Activated naive CD4-positive, alpha-beta T cell treated with anti-CD3 and anti-CD28 coated beads, Interleukin-2, amount 10 ng/mL, durations not matched to agents 7 days and 5 days (primary cell): ENCODE data around the gene INKA1.
"Not testable (repeated sequence)": the region's sequence is repeated elsewhere in the genome, so short reads cannot be mapped to it uniquely, and the experiment has no call there.

Experiments used
- CTCF ChIA-PET: fragments of 350-600 bp; sonication (Branson Sonifier 250); formaldehyde crosslinking; loops from one replicate; lab custom pipeline; 2021; ENCODE audit warnings: antibody characterized with exemption; lab: Charles Lee
- DNase-seq: peaks from one replicate; pipeline ENCODE4 v3.0.0-alpha.2; 2020
- H3K27ac Mint-ChIP-seq: one replicate; pipeline ENCODE4 v1.8.0; 2021; ENCODE audit warnings: mild to moderate bottlenecking, moderate library complexity, mixed read lengths
- H3K27me3 Mint-ChIP-seq: one replicate; pipeline ENCODE4 v1.8.0; 2021; ENCODE audit warnings: mild to moderate bottlenecking, mixed read lengths
- H3K36me3 Mint-ChIP-seq: one replicate; pipeline ENCODE4 v1.8.0; 2021; ENCODE audit warnings: mixed read lengths
- H3K4me1 Mint-ChIP-seq: one replicate; pipeline ENCODE4 v1.8.0; 2021; ENCODE audit warnings: mixed read lengths
- H3K4me3 Mint-ChIP-seq: one replicate; pipeline ENCODE4 v1.8.0; 2021; ENCODE audit warnings: mild to moderate bottlenecking, moderate library complexity, mixed read lengths
- H3K9me3 Mint-ChIP-seq: one replicate; pipeline ENCODE4 v1.8.0; 2021; ENCODE audit warnings: mixed read lengths

Gene INKA1

GRCh38 chr3:49807431-49808114, 4.5 kb downstream of the INKA1 start:
- no peak for DNase-seq
- peaks cover 24% of the 10 kb centered on the region for H3K27me3 Mint-ChIP-seq
- CTCF ChIA-PET, result interaction anchor here (15.9 kb wide), 1 partner anchor 29 kb away, joined by 225 read pairs; no protein-coding TSS in a partner anchor
- no peaks in the 10 kb centered on the region for H3K9me3 Mint-ChIP-seq
- peak overlapping the region; percentile 55 for H3K27ac Mint-ChIP-seq
- no peak overlapping the region for H3K4me3 Mint-ChIP-seq
- peaks cover 38% of the 10 kb centered on the region for H3K36me3 Mint-ChIP-seq
- H3K4me1 Mint-ChIP-seq, result peaks cover 55% of the 10 kb centered on the region

DNA sequence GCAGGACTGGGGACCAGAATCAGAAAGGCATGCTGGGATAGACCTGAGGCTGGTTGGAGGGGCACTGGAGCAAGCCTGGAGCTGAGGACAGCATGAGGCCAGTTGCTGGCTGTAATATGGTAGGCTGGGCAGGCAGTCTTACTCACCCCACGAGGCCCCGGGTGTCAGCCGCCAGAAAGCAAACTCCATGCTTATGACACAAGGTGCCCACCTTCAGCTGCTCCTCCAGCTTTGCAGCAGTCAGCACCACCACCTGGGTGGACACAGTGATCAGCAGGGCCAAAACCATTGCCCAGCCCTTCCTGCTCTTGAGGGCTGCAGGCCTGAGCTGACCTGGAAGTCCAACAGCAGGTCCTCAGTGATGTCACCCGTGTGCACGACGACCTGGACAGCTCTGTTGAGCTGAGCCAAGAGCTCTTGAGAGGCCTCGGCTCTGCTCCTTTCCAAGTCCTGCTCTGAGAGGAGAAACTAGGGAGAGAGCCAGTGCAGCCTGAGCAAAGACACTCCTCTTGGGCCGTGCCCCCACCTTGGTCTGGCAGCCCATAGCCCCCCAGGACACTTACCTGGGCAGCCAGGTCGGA, 9.9 kb downstream of the INKA1 start:
- Mint-ChIP-seq H3K4me1 (peaks cover 37% of the 10 kb centered on the region), H3K4me3 (peak overlapping the region; percentile 99), H3K27me3 (no peaks in the 10 kb centered on the region), H3K27ac (peak overlapping the region; percentile 96), H3K9me3 (no peaks in the 10 kb centered on the region), H3K36me3 (peaks cover 36% of the 10 kb centered on the region)
- CTCF ChIA-PET, result interaction anchor here (0.7 to 15.9 kb wide), 3 partner anchors 10 to 24 kb away, joined by 3 to 225 read pairs (median 25); partner anchors contain the start of genes CDHR4 and INKA1
- DNase-seq, result no peak

DNA sequence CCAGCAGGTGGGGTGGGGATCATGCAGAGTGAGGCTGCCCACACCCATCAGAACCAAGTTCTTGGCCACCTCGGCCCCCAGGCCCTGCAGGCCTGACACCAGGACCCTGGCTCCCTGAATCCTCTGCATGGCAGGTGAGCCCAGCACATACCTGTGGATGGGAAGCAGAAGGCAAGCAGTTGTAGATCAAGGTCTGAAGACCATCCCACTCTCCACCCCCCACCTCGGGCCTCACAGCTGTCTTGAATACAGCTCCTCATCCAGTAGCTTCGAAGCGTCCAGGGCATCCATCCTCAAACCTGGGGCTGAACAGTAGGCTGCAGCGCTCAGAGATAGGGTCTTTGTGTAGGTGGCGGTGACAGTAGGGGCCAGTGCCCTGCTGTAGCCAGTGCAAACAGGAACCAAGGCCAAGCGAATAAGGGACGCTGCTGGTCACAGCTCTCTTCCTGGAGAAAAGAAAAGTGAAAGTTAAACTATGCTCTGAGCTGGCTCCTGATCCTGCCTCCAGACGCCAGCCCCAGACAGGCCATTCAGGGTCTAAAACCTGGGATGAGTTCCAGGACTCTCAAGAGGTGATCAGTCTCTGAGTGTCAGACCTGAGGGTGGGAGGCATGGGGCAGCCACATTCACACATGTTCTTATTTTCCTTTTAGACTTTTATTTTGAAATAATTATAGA, 10.6 kb downstream of the INKA1 start, which contains the start of gene UBA7:
Gene UBA7 (minus strand): TSS at position 457 of the 678 bp plus-strand sequence. CDS start 166 bp downstream, at position 291.
- DNase-seq, result peak; percentile 61
- H3K4me1 Mint-ChIP-seq, result peaks cover 31% of the 10 kb centered on the region
- H3K36me3 Mint-ChIP-seq, result peaks cover 30% of the 10 kb centered on the region
- no peaks in the 10 kb centered on the region for H3K9me3 Mint-ChIP-seq
- no peaks in the 10 kb centered on the region for H3K27me3 Mint-ChIP-seq
- peak within 1 kb of the TSS; percentile 96 for H3K27ac Mint-ChIP-seq
- CTCF ChIA-PET, result interaction anchor here (0.7 to 15.9 kb wide), 3 partner anchors 10 to 23 kb away, joined by 3 to 225 read pairs (median 25); partner anchors contain the start of genes CDHR4 and INKA1
- peak within 1 kb of the TSS; percentile 99 for H3K4me3 Mint-ChIP-seq

DNA sequence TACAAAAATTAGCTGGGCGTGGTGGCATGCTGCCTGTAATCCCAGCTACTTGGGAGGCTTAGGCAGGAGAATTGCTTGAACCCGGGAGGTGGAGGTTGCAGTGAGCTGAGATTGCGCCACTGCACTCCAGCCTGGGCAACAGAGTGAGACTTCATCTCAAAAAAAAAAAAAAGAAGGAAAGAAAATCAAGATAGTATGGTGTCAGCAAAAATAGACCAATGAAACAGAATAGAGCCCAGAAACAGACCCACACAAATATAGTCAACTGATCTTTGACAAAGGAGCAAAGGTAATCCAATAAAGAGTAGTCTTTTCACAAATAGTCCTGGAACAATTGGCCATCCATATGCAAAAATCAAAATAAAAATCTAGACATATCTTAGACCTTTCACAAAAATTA, 20.1 kb downstream of the INKA1 start:
- H3K27me3 Mint-ChIP-seq, H3K36me3 Mint-ChIP-seq, H3K4me3 Mint-ChIP-seq, H3K27ac Mint-ChIP-seq, DNase-seq, CTCF ChIA-PET, H3K4me1 Mint-ChIP-seq, H3K9me3 Mint-ChIP-seq: not testable (repeated sequence)

- Mint-ChIP-seq H3K9me3 (no peaks in the 10 kb centered on the region), H3K27ac (no peak overlapping the region), H3K27me3 (no peaks in the 10 kb centered on the region), H3K4me1 (no peaks in the 10 kb centered on the region), H3K4me3 (no peak overlapping the region), H3K36me3 (peaks cover 9% of the 10 kb centered on the region)
- CTCF ChIA-PET, result interaction anchor here (0.6 to 1.5 kb wide), 2 partner anchors 10 to 13 kb away, joined by 3 to 5 read pairs; no protein-coding TSS in a partner anchor
- no peak for DNase-seq
These were observed 23.0 kb downstream of the INKA1 start for GRCh38 chr3:49826016-49826415.

DNA sequence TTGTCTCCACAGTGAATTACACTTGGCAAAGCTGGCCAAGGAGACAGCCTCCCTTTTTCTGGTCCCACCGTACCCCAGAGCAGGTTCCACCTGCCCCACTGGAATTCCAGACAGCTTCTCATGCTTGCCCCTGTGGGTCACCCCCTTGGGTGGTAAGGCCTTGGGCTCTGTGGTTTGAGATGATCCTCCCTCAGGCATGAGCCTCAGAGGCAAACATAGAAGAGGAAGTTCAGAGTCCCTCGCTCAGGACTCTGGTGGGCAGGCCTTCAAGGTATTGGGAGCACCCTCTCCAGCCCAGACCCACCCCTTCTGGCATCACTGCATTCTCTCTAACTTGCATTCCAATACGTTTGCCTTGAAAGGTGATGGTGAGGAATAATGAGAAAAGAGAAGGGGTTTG, 28.3 kb downstream of the INKA1 start:
- Mint-ChIP-seq H3K4me3 (no peak overlapping the region), H3K27ac (no peak overlapping the region), H3K9me3 (no peaks in the 10 kb centered on the region), H3K4me1 (no peaks in the 10 kb centered on the region), H3K36me3 (peaks cover 20% of the 10 kb centered on the region), H3K27me3 (no peaks in the 10 kb centered on the region)
- CTCF ChIA-PET, result interaction anchor here (0.5 to 12.7 kb wide), 2 partner anchors 25 to 74 kb away, joined by 3 to 225 read pairs; partner anchors contain the start of genes CDHR4, INKA1 and UBA7
- no peak for DNase-seq

GRCh38 chr3:49839193-49839809, 36.2 kb downstream of the INKA1 start:
- H3K27ac Mint-ChIP-seq, result no peak overlapping the region

DNA sequence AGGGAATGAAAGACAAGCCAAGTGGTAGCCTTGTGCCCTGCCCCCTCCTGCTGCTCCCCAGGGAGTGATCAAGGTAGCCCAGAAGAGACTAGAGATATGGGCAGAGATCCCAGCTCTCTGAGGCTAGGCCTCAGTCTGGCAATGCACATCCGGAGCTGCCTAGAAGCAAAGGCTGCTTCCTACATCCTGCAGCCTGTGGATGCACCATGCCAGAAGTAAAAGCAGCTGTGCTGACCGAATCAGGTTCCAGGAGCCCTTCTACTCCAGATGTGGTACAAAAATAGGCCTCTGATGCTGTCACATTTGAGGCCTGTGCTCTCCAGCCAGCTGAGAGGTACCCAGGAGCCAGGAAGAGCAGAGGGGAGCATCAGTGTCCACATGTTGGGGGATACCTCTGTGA, 37.3 kb downstream of the INKA1 start:
- DNase-seq, result no peak
- Mint-ChIP-seq H3K4me3 (no peak overlapping the region), H3K4me1 (no peaks in the 10 kb centered on the region), H3K9me3 (no peaks in the 10 kb centered on the region), H3K36me3 (peaks cover 24% of the 10 kb centered on the region), H3K27ac (no peak overlapping the region), H3K27me3 (no peaks in the 10 kb centered on the region)
- CTCF ChIA-PET, result interaction anchor here (0.7 to 12.7 kb wide), 8 partner anchors 9 to 138 kb away, joined by 3 to 225 read pairs (median 10); partner anchors contain the start of genes CDHR4, INKA1, TRAIP and UBA7

More at GRCh38 chr3:49839193-49839809, 36.2 kb downstream of the INKA1 start:
- DNase-seq, result peak; percentile 90
- Mint-ChIP-seq H3K9me3 (no peaks in the 10 kb centered on the region), H3K4me3 (no peak overlapping the region), H3K27me3 (no peaks in the 10 kb centered on the region), H3K4me1 (no peaks in the 10 kb centered on the region), H3K36me3 (peaks cover 21% of the 10 kb centered on the region)
- CTCF ChIA-PET, result interaction anchor here (0.6 to 12.7 kb wide), 28 partner anchors 9 to 299 kb away, joined by 3 to 225 read pairs (median 5); partner anchors contain the start of genes AMIGO3, CDHR4, INKA1 and TRAIP

- DNase-seq, result peak; percentile 33
- CTCF ChIA-PET, result interaction anchor here (0.6 to 12.7 kb wide), 7 partner anchors 14 to 268 kb away, joined by 3 to 225 read pairs (median 3); partner anchors contain the start of genes CDHR4, INKA1, TRAIP and UBA7
- Mint-ChIP-seq H3K4me1 (no peaks in the 10 kb centered on the region), H3K27me3 (no peaks in the 10 kb centered on the region), H3K4me3 (no peak overlapping the region), H3K9me3 (no peaks in the 10 kb centered on the region), H3K36me3 (peaks cover 29% of the 10 kb centered on the region), H3K27ac (no peak overlapping the region)
These were observed 38.1 kb downstream of the INKA1 start for GRCh38 chr3:49841126-49841696.

DNA sequence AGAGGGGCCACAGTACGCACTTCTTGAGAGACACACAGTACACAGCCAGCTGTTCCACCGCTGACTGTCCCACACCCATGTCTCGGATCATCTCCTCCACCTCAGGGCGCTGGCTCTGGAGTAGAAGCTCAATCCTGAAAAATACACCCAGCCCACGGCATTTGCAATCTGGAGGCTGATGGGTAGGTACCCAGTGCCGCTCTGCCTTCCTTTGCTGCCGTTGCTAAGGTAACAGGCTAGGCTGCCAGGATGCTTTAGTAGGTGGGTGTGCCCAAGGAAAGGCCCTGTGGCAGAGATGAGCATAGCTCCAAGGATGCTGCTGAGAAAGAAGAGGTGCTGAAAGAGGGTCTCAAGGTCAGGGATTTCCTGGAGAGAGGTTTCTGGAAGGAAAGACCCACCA, 38.7 kb downstream of the INKA1 start:
- Mint-ChIP-seq H3K27me3 (no peaks in the 10 kb centered on the region), H3K4me1 (no peaks in the 10 kb centered on the region), H3K4me3 (no peak overlapping the region), H3K9me3 (no peaks in the 10 kb centered on the region), H3K27ac (no peak overlapping the region), H3K36me3 (peaks cover 33% of the 10 kb centered on the region)
- no peak for DNase-seq
- CTCF ChIA-PET, result interaction anchor here (0.6 to 12.7 kb wide), 5 partner anchors 29 to 269 kb away, joined by 3 to 225 read pairs (median 3); partner anchors contain the start of genes CDHR4, INKA1 and UBA7

DNA sequence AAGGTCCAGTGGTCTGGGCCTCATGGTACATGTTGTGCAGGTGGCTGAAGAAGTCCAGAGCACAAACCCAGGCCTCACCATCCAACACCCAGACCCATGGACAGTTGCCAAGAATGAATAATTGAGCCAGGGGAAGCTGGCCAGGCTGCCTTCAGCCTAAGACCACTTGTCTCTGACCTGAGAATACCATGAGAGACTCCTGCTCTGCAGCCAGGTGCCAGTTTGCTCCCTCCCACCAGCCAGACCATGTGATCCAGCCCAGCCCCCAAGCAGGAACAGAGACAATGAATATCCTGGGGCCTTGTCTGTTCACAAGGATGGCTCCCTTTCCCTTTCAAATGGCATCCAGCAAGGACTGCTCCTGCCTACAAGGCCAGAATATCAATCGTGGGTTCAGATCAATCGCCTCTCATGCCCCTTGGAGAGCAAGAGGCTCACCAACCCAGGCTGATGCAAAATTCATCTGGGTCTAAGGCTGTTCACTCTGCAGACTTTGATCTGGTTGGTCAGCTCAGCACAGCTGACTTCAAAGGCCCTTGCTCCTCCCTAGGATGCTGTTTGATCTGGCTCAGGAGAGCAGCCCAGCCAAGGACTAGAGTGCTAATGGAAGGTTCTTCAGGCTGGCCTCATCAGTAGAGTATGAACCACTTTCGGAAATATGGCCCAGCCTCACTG, 39.9 kb downstream of the INKA1 start:
- peaks cover 33% of the 10 kb centered on the region for H3K36me3 Mint-ChIP-seq
- H3K9me3 Mint-ChIP-seq, result no peaks in the 10 kb centered on the region
- CTCF ChIA-PET, result interaction anchor here (12.7 kb wide), 1 partner anchor 37 kb away, joined by 225 read pairs; the partner anchor contains the start of genes CDHR4, INKA1 and UBA7
- no peak for DNase-seq
- H3K4me3 Mint-ChIP-seq, result no peak overlapping the region
- no peaks in the 10 kb centered on the region for H3K27me3 Mint-ChIP-seq
- H3K4me1 Mint-ChIP-seq, result no peaks in the 10 kb centered on the region
- no peak overlapping the region for H3K27ac Mint-ChIP-seq

GRCh38 chr3:49844464-49845183, 41.6 kb downstream of the INKA1 start:
- H3K4me1 Mint-ChIP-seq, result no peaks in the 10 kb centered on the region

More at GRCh38 chr3:49844464-49845183, 41.6 kb downstream of the INKA1 start:
- Mint-ChIP-seq H3K9me3 (no peaks in the 10 kb centered on the region), H3K27me3 (no peaks in the 10 kb centered on the region), H3K4me3 (no peak overlapping the region), H3K36me3 (peaks cover 31% of the 10 kb centered on the region), H3K27ac (peak overlapping the region; percentile 53)
- CTCF ChIA-PET, result interaction anchor here (1.4 kb wide), 2 partner anchors 42 to 127 kb away, joined by 3 to 4 read pairs; partner anchors contain the start of gene INKA1
- no peak for DNase-seq
